SH-SY5Y (cell line): ENCODE results near the gene ZNF771.

Experiments
- GATA2 ChIP-seq: IDR thresholded peaks from 2 replicates; pipeline ENCODE4 v1.6.1; 2011; ENCODE audit warnings: mild to moderate bottlenecking, low read depth, low read length
- GATA3 ChIP-seq: IDR thresholded peaks from 2 replicates; pipeline ENCODE4 v1.6.1; 2011; ENCODE audit warnings: low read depth, mild to moderate bottlenecking, low read length, moderate library complexity

GRCh38 chr16:30413112-30413806 lies 5.9 kb downstream of the ZNF771 start:
- TF ChIP-seq GATA2 (no peak), GATA3 (no peak)
